ENCODE data around the gene IGHMBP2.

DNA sequence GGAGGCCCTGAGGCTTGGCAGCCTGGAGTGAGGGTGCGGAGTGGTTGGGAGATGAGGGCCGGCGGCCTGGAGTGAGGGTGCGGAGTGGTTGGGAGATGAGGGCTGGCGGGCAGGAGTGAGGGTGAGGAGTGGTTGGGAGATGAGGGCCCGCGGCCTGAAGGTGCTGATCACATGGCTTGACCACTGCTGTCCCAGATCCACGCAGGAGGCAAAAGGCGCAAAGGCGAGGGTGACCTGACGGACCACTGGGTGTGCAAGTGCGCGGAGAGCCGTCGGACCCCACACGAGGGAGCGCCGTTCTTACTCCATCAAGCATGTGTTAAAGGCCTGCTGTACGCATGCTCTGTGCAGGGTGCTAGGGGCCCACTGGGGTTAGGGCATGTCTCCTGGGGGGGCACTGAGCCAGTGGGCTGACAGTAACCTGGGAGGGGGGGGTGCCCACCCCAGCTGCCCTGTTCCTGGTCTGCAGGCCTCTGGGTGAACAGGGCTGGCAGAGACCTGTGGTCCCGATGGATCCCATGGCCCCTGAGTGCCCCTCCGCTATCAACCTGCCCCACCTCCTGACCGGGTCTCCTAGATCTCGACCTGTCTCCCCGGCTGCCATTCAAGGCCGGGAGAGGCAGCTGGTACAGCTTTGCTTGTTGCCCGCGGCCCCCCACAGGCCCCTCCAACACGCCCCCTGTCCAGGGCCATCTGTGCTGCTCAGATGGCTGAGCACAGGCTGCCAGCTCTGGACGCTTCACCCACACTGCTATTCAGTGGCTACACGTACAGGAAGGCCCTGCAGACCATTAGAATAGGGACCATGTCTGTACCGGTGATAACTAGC lies 56.0 kb downstream of the IGHMBP2 start:
- TF ChIP-seq POLR2AphosphoS5 (IDR thresholded peaks at IDR 0.05) (no peak), POLR2A (IDR thresholded peaks at IDR 0.05) (no peak)
- TF ChIP-seq, protein P1, sequence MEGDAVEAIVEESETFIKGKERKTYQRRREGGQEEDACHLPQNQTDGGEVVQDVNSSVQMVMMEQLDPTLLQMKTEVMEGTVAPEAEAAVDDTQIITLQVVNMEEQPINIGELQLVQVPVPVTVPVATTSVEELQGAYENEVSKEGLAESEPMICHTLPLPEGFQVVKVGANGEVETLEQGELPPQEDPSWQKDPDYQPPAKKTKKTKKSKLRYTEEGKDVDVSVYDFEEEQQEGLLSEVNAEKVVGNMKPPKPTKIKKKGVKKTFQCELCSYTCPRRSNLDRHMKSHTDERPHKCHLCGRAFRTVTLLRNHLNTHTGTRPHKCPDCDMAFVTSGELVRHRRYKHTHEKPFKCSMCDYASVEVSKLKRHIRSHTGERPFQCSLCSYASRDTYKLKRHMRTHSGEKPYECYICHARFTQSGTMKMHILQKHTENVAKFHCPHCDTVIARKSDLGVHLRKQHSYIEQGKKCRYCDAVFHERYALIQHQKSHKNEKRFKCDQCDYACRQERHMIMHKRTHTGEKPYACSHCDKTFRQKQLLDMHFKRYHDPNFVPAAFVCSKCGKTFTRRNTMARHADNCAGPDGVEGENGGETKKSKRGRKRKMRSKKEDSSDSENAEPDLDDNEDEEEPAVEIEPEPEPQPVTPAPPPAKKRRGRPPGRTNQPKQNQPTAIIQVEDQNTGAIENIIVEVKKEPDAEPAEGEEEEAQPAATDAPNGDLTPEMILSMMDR (IDR thresholded peaks at IDR 0.05): no peak
